IPS-11a (cell line): ENCODE measurements around the gene XYLT1.

Experiments
- H3K4me3 ChIP-seq: one replicate; pipeline ENCODE4 v1.5.1; 2013; ENCODE audit warnings: low read depth, low read length, control low read depth

The XYLT1 gene

GRCh38 chr16:17076092-17076754 is 394.5 kb downstream of the XYLT1 start:
- no peak overlapping the region for H3K4me3 ChIP-seq

DNA sequence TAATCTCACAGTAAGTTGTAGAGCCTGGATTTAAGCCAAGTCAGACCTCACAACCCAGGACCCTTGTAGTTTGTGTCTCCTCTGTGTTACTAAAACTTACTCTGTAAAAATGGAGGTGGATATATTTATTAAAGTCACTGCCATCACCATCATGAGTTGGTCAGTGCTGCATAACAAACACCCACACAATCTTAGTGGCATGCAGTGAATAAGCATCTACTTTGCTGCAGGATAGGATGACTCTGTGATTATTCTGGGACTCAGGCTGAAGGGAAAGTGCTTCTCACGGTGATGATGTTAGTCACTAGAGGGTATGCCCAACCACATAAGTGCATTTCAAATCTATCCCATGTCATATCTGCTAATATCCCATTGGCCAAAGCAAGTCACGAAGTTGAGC is 398.7 kb downstream of the XYLT1 start:
- H3K4me3 ChIP-seq, result no peak overlapping the region

DNA sequence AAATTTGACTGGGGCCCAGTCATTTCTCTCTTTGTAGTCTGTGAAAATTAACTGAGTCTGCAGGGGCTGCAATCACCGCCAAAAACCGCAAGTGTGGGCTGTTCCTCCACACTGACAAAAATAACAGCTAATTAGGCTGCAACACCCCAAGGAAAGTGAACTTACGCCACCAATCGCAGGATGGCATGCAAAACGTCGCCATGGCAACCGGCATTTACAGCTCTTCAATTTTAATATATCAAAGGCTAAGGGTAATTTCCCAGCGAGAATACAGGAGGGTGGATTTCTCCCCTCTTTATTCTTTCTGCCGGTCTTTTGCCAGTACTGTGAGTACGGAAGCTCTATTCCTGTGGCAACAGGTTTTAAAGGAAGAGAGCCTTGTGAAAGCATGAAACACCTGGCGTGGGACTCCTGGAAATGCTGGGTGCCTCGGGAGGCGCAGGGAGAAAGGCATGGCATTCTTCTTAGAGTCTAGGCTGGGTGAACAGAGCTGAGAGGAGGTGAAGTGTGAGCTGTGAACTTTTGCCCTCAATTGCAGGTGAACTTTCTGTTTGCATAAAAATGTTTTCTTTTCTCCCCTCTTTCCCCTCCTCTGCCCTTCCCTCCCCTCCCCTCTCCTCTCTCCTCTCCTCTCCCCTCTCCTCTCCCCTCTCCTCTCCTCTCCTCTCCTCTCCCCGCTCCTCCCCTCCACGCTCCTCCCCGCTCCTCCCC is 399.7 kb downstream of the XYLT1 start:
- H3K4me3 ChIP-seq, result no peak overlapping the region

GRCh38 chr16:17069681-17070080 is 401.1 kb downstream of the XYLT1 start:
- no peak overlapping the region for H3K4me3 ChIP-seq

- no peak overlapping the region for H3K4me3 ChIP-seq
Measured at GRCh38 chr16:17068524-17068923, 402.2 kb downstream of the XYLT1 start.

GRCh38 chr16:17067882-17068281 is 402.9 kb downstream of the XYLT1 start:
- no peak overlapping the region for H3K4me3 ChIP-seq

DNA sequence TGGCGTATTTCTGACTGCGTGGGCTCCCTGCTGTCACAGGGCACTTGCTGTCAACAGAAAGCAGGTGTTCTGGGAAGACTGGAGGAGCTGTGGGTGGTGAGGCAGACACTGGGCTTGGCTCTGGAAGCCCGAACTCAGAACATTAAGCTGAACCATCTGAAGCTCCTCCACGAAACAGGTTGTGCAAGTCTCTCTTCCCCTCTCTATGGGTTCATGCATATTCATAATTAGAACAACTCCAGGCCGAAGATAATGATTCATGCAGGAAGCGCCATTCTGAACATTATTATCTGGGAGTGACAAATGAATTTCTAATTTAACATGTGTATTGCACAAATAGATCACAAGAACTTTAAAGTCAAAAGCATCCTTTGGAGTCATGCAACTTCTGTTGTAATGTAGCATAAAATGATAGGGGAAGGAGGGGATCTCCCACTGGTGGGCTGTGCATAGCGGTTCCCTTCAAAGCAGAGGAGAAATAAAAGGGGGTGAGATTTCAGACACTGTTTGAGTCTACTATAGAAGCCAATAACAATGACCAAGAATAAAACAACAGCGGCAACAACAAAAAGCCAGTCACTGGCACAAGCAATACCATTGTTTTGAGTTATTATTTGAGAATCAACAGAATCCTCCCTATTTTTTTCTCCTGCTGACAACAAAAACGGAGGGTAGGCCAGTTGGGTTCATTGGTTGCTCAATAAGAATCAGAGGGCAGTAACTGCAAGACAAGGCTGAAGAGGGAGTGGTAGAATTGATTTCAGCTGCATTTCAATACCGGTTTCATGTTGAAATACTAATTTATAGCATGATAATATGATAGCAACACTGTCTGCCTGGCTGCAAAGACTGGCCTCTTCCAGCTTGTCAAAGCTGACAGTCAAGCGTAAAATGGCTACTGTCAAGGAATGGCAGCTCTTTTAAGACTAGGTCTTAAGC is 407.3 kb downstream of the XYLT1 start:
- H3K4me3 ChIP-seq, result no peak overlapping the region

DNA sequence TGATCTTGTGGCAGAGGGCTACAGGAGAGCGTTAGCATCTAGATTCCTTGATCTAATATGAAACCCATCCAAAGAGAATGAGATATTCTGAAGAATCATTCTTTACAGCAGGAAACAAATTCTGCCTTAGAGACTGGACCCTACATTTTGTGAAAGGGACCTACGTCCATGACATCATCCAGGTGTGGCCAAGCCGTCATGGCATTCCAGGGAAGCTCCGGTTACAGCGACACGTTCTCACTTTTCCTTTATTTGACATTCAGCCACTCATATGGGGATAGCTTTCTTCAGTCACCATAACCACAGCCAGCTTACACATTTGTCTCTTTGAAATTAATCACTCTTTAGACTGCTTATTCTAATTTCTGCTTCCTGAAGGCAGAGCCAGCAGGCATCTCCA is 408.1 kb downstream of the XYLT1 start:
- H3K4me3 ChIP-seq, result no peak overlapping the region

DNA sequence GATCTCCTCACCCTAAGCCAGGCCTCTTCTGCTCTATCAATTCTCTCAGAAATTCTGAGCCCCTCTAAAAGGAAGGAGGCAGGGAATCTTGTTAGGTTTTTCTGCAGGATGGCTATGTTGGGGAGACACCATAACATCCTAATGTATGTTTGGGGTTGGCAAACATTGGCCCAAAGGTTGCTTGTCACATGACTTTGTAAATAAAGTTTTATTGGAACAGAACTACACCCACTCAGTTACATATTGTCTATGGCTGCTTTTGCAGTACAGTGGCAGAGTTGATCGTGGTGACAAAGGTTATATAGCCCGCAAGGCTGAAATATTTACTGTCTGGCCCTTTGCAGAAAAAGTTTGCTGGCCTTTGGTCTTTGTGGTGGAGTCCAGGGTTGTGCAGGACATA is 409.4 kb downstream of the XYLT1 start:
- no peak overlapping the region for H3K4me3 ChIP-seq

GRCh38 chr16:17058471-17058870 is 412.3 kb downstream of the XYLT1 start:
- H3K4me3 ChIP-seq, result no peak overlapping the region

DNA sequence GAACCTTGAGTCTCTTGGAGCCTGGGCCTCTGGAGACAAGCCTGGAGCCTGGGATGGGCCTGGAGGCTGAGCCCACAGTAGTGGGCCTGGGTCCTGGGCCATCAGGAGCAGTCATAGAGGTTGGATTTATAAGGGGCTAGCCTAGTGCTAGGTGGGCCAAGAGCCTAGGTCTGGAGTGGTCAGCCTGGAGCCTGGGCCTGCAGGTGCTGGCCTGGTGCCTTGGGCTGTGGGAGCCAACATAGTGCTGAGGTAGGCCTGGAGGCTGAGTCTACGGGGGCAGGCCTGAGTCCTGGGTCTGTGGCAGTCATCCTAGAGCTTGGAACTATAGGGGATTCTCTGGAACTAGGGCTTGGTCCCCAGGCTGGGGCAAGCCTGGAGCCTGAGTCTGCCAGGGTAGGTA is 414.1 kb downstream of the XYLT1 start:
- H3K4me3 ChIP-seq, result no peak overlapping the region

GRCh38 chr16:17053536-17054160 is 417.1 kb downstream of the XYLT1 start:
- no peak overlapping the region for H3K4me3 ChIP-seq
